GM18951 (cell line): Measurements from ENCODE around the gene RAB31.

Experiments used
- POLR2A ChIP-seq: IDR thresholded peaks from 4 replicates; pipeline ENCODE4 v1.6.1; 2011; ENCODE audit warnings: mild to moderate bottlenecking; ENCODE audit not compliant: insufficient read length, insufficient read depth; ENCODE audit errors: extremely low read depth
- in situ Hi-C: fragments of 300-500 bp; cut with MboI; formaldehyde crosslinking; loops from one replicate; pipeline ENCODE4 v1.12.0; 2022; ENCODE audit warnings: low sequenced_read_pairs, mixed read lengths, inconsistent platforms; ENCODE audit not compliant: unreplicated experiment

Gene RAB31

GRCh38 chr18:9861157-9861556 is 153.1 kb downstream of the RAB31 start:
- no peak for TF ChIP-seq POLR2A
- in situ Hi-C loops = no loop called here

GRCh38 chr18:9861933-9862332 is 153.8 kb downstream of the RAB31 start:
- TF ChIP-seq POLR2A = no peak
- in situ Hi-C loops = no loop called here

DNA sequence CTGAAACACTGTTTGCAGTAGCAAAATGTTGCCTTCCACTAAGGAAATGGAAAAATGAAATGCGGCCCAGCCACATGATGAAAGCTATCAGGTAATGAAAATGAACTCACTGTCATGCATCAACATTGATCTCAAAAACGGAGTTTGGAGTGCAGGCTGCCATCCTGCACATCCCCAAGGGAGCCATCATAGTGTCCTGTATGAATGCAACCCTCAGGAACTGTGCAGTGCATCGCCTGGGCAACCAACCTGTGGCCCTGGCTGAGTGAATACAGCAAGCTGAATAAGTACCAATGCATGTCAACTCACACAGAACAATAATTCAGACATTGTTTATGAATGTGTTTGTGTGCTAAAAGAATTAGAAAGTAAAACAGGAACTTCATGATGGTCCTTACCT is 154.6 kb downstream of the RAB31 start:
- in situ Hi-C loops = no loop called here
- no peak for TF ChIP-seq POLR2A

DNA sequence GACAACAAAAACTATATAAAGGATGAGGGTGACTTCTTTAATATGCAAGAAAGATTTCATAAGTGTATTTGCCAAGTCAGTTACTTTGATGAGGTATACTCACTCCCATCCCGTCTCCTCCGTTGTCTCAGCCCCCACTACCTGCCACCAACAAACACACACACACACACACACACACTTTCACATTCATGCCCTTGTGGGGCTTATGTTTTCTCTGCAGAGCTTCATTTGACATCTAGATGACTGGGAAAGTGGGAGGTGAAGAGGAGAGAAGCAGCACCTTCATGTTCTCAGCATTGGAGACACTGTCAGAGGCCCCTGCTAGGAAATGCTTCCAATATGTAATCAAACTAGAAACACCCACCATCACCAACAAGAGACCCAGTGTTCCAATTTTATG is 155.2 kb downstream of the RAB31 start:
- in situ Hi-C loops = no loop called here

DNA sequence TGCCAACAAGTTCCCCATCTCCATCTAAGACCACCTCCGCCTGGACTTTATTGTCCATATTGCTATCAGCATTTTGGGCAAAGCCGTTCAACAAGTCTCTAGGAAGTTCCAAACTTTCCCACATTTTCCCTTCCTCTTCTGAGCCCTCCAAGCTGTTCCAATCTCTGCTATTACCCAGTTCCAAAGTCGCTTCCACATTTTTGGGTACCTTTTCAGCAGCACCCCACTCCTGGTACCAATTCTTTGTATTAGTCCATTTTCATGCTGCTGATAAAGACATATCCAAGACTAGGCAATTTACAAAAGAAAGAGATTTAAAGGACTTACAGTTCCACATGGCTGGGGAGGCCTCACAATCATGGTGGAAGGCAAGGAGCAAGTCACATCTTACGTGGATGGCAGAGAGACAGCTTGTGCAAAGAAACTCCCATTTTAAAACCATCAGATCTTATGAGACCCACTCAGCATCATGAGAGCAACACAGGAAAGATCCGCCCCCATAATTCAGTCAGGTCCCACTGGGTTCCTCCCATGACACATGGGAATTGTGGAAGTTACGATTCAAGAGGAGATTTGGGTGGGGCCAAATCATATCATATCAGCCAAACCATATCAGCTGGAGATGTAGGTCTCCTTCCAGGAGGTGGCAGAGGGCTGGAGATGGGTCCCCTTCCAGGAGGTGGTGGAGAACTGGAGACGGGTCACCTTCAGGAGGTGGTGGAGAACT is 157.8 kb downstream of the RAB31 start:
- in situ Hi-C loops = no loop called here

More for the DNA sequence above, 155.2 kb downstream of the RAB31 start:
- no peak for TF ChIP-seq POLR2A

GRCh38 chr18:9866627-9867026 is 158.5 kb downstream of the RAB31 start:
- no peak for TF ChIP-seq POLR2A
- in situ Hi-C loops = no loop called here

More for the DNA sequence above, 157.8 kb downstream of the RAB31 start:
- no peak for TF ChIP-seq POLR2A

DNA sequence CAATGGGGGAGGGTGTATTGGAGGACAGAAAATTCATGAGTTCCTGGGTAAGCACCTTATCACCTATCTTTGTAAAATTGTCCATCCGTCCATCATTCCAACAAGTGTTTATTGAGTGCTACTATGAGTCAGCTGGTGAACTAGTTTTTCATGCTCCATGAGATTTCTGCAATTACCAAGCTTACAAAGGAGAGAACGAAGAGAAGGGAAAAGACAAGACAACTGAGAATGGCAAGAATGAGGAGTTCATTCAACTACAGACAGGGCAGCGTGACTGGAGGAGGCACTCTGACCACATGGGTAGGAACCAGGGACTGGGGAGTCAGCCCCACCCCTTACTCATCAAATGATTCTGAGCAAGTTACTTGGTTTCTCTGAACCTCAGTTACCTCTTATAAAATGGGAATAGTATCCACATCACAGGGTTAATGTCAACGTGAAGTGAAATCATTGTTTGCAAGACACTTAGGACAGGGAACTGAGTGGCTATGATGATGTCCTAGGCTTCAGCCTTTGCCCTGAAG is 159.0 kb downstream of the RAB31 start:
- no peak for TF ChIP-seq POLR2A
- in situ Hi-C loops = no loop called here

- TF ChIP-seq POLR2A = no peak
Observed at GRCh38 chr18:9868857-9869714, 161.0 kb downstream of the RAB31 start.

GRCh38 chr18:9869715-9870430 is 161.8 kb downstream of the RAB31 start:
- TF ChIP-seq POLR2A = no peak
- in situ Hi-C loops = no loop called here

More at GRCh38 chr18:9868857-9869714, 161.0 kb downstream of the RAB31 start:
- in situ Hi-C loops = no loop called here

GRCh38 chr18:9870431-9871008 is 162.4 kb downstream of the RAB31 start:
- in situ Hi-C loops = no loop called here
- no peak for TF ChIP-seq POLR2A

- in situ Hi-C loops = no loop called here
- TF ChIP-seq POLR2A = no peak
Observed at GRCh38 chr18:9871244-9871746, 163.2 kb downstream of the RAB31 start.

- in situ Hi-C loops = no loop called here
- TF ChIP-seq POLR2A = no peak
Observed at GRCh38 chr18:9872823-9873222, 164.7 kb downstream of the RAB31 start.
